IMR-90 (cell line): ENCODE measurements around the gene CLEC3B. TPM values are rescaled to one million over a fixed set of nuclear protein-coding genes. Genes with fewer than 3 reads are reported as not detected.

ENCODE experiments used
- ATAC-seq: fragments of 200-7000 bp; cut with Tn5 transposase; 2 replicates; pipeline ENCODE4 v1.9.1; 2020; ENCODE audit warnings: low read depth, mild to moderate bottlenecking, moderate library complexity
- BruUV-seq: library from RNA; stranded (reverse); fragments of 400-500 nt; replicated peaks from 2 replicates; lab custom pipeline; 2021; lab: Mats Ljungman, UMichigan
- CTCF ChIA-PET: fragments of 300-600 bp; formaldehyde crosslinking; extraction: SDS; loops from one replicate; lab custom pipeline; 2021; ENCODE audit warnings: antibody characterized with exemption; lab: Yijun Ruan, JAX
- POLR2A ChIA-PET: fragments of 300-600 bp; sonication (Branson Sonifier 250); formaldehyde crosslinking; loops from one replicate; lab custom pipeline; 2022; ENCODE audit warnings: antibody characterized with exemption; ENCODE audit not compliant: unreplicated experiment; lab: Charles Lee
- DNase-seq: peaks from one replicate; pipeline ENCODE4 v3.0.0; 2013
- H2AFZ ChIP-seq: replicated peaks from 2 replicates; pipeline ENCODE3; 2013; ENCODE audit warnings: low read length, mild to moderate bottlenecking; ENCODE audit not compliant: poor library complexity
- H2AK5ac ChIP-seq: 2 replicates; pipeline ENCODE4 v1.6.1; 2013; ENCODE audit warnings: low read depth, low read length, inconsistent platforms
- H2AK9ac ChIP-seq: replicated peaks from 2 replicates; pipeline ENCODE3; 2013; ENCODE audit warnings: mild to moderate bottlenecking, low read depth, low read length, moderate library complexity; ENCODE audit not compliant: poor library complexity
- H2BK120ac ChIP-seq: 2 replicates; pipeline ENCODE4 v1.6.1; 2013; ENCODE audit warnings: low read depth, low read length, inconsistent platforms
- H2BK15ac ChIP-seq: 3 replicates; pipeline ENCODE4 v1.6.1; 2013; ENCODE audit warnings: low read depth, low read length, inconsistent platforms
- H2BK20ac ChIP-seq: 2 replicates; pipeline ENCODE4 v1.6.1; 2013; ENCODE audit warnings: low read depth, mild to moderate bottlenecking, inconsistent platforms, low read length, moderate library complexity
- H2BK5ac ChIP-seq: 2 replicates; pipeline ENCODE4 v1.6.1; 2013; ENCODE audit warnings: mild to moderate bottlenecking, low read depth, low read length, inconsistent platforms; ENCODE audit not compliant: poor library complexity, severe bottlenecking
- H3K14ac ChIP-seq: replicated peaks from 2 replicates; pipeline ENCODE4 v1.6.1; 2013; ENCODE audit warnings: low read depth, low read length, inconsistent platforms
- H3K18ac ChIP-seq: 2 replicates; pipeline ENCODE4 v1.6.1; 2013; ENCODE audit warnings: low read depth, low read length, control low read depth
- H3K23ac ChIP-seq: 2 replicates; pipeline ENCODE4 v1.6.1; 2013; ENCODE audit warnings: low read depth, low read length, inconsistent platforms
- H3K27ac ChIP-seq: 2 replicates; pipeline ENCODE4 v1.5.1; 2013; ENCODE audit warnings: mild to moderate bottlenecking, control low read depth, low read length; ENCODE audit not compliant: insufficient read depth
- H3K27me3 ChIP-seq: 2 replicates; pipeline ENCODE4 v1.6.1; 2013; ENCODE audit warnings: low read length; ENCODE audit not compliant: control insufficient read depth, insufficient read depth
- H3K36me3 ChIP-seq: 2 replicates; pipeline ENCODE4 v1.6.1; 2013; ENCODE audit warnings: low read length, mixed read lengths; ENCODE audit not compliant: control insufficient read depth, insufficient read depth
- H3K4ac ChIP-seq: 2 replicates; pipeline ENCODE4 v1.6.1; 2013; ENCODE audit warnings: low read depth, low read length, inconsistent platforms
- H3K4me1 ChIP-seq: 2 replicates; pipeline ENCODE4 v1.6.1; 2013; ENCODE audit warnings: low read length, mixed read lengths; ENCODE audit not compliant: control insufficient read depth, insufficient read depth
- H3K4me2 ChIP-seq: 2 replicates; pipeline ENCODE4 v1.6.1; 2013; ENCODE audit warnings: low read depth, mild to moderate bottlenecking, control low read depth, low read length, moderate library complexity
- H3K4me3 ChIP-seq: 2 replicates; pipeline ENCODE4 v1.5.1; 2013; ENCODE audit warnings: low read depth, mild to moderate bottlenecking, control low read depth, low read length, moderate library complexity; ENCODE audit not compliant: insufficient read depth
- H3K56ac ChIP-seq: 2 replicates; pipeline ENCODE4 v1.6.1; 2013; ENCODE audit warnings: low read length, inconsistent platforms; ENCODE audit not compliant: insufficient read depth; ENCODE audit errors: extremely low read depth
- H3K79me1 ChIP-seq, 2 experiments: 2 replicates each; pipeline ENCODE4 v1.6.1; 2013; ENCODE audit warnings: low read length in 2 of 2, inconsistent platforms in 1 of 2, low read depth in 1 of 2
- H3K9ac ChIP-seq: 2 replicates; pipeline ENCODE4 v1.6.1; 2013; ENCODE audit warnings: low read depth, low read length, control low read depth
- H3K9me1 ChIP-seq: 2 replicates; pipeline ENCODE4 v1.6.1; 2013; ENCODE audit warnings: low read length, inconsistent platforms; ENCODE audit not compliant: insufficient read depth
- H3K9me3 ChIP-seq: 2 replicates; pipeline ENCODE4 v1.6.1; 2013; ENCODE audit warnings: low read length; ENCODE audit not compliant: control insufficient read depth, insufficient read depth
- H4K20me1 ChIP-seq: 2 replicates; pipeline ENCODE4 v1.6.1; 2013; ENCODE audit warnings: low read length, inconsistent platforms; ENCODE audit not compliant: insufficient read depth
- H4K5ac ChIP-seq: 2 replicates; pipeline ENCODE4 v1.6.1; 2013; ENCODE audit warnings: mild to moderate bottlenecking, low read depth, low read length, control low read depth
- H4K8ac ChIP-seq, 2 experiments: 2 replicates each; pipeline ENCODE4 v1.6.1; 2013; ENCODE audit warnings: low read depth in 2 of 2, low read length in 2 of 2, control low read depth in 1 of 2, inconsistent platforms in 1 of 2
- H4K91ac ChIP-seq: 2 replicates; pipeline ENCODE4 v1.6.1; 2013; ENCODE audit warnings: low read depth, low read length, inconsistent platforms; ENCODE audit not compliant: insufficient read depth
- BHLHE40 ChIP-seq: fragments of 150-350 bp; IDR thresholded peaks from 2 replicates; pipeline ENCODE4 v1.6.1; 2016; ENCODE audit warnings: mild to moderate bottlenecking, low read depth, low read length
- CEBPB ChIP-seq: IDR thresholded peaks from 2 replicates; pipeline ENCODE4 v1.6.1; 2012; ENCODE audit warnings: low read depth, low read length, improper control_type of control experiment
- CTCF ChIP-seq: conservative IDR thresholded peaks from 2 replicates; pipeline ENCODE4 v1.5.1; 2012; ENCODE audit warnings: mild to moderate bottlenecking, low read depth, low read length, improper control_type of control experiment
- ELK1 ChIP-seq: fragments of 150-350 bp; IDR thresholded peaks from 2 replicates; pipeline ENCODE4 v1.6.1; 2016; ENCODE audit warnings: low read depth, mild to moderate bottlenecking, low read length, moderate library complexity, borderline replicate concordance
- MAFK ChIP-seq: IDR thresholded peaks from 2 replicates; pipeline ENCODE4 v1.6.1; 2012; ENCODE audit warnings: low read depth, low read length, improper control_type of control experiment
- MAZ ChIP-seq: IDR thresholded peaks from 2 replicates; pipeline ENCODE4 v1.6.1; 2012; ENCODE audit warnings: low read depth, mild to moderate bottlenecking, low read length, improper control_type of control experiment, moderate library complexity, borderline replicate concordance
- MXI1 ChIP-seq: IDR thresholded peaks from 2 replicates; pipeline ENCODE4 v1.6.1; 2012; ENCODE audit warnings: low read depth, mild to moderate bottlenecking, low read length, moderate library complexity, borderline replicate concordance
- NFE2L2 ChIP-seq: fragments of 150-350 bp; IDR thresholded peaks from 2 replicates; pipeline ENCODE4 v1.6.1; 2016; ENCODE audit warnings: low read depth, mild to moderate bottlenecking, low read length
- RAD21 ChIP-seq: IDR thresholded peaks from 2 replicates; pipeline ENCODE4 v1.6.1; 2012; ENCODE audit warnings: low read length, improper control_type of control experiment
- RCOR1 ChIP-seq: IDR thresholded peaks from 2 replicates; pipeline ENCODE4 v1.6.1; 2012; ENCODE audit warnings: mild to moderate bottlenecking, low read length, improper control_type of control experiment; ENCODE audit not compliant: insufficient replicate concordance
- RFX5 ChIP-seq: IDR thresholded peaks from 2 replicates; pipeline ENCODE4 v1.8.0; 2012; ENCODE audit warnings: low read depth, mild to moderate bottlenecking, low read length, moderate library complexity
- WGBS, 2 experiments: methylation state at CpG; one replicate each; pipeline versions ENCODE4 v1.1.5 to v1.1.7; 2013; ENCODE audit warnings: missing lambda C conversion rate in 2 of 2; ENCODE audit not compliant: insufficient read length in 1 of 2; ENCODE audit errors: extremely low coverage in 2 of 2; 5-methylcytosine and 5-hydroxymethylcytosine counted together
- dilution Hi-C: fragments of 300-500 bp; cut with HindIII; formaldehyde crosslinking; loops from one replicate; pipeline ENCODE4 v1.14.3; 2018; ENCODE audit warnings: low sequenced_read_pairs; ENCODE audit not compliant: unreplicated experiment
- in situ Hi-C: fragments of 300-500 bp; cut with MboI; formaldehyde crosslinking; loops from 3 replicates; pipeline ENCODE4 v1.14.3; 2019; ENCODE audit warnings: low sequenced_read_pairs, inconsistent platforms, mixed read lengths
- intact Hi-C: fragments of 100-400 bp; cut with micrococcal nuclease; formaldehyde crosslinking; loops from 2 replicates; pipeline ENCODE4 v1.10.0; 2022
- polyA plus RNA-seq, 3 experiments: library from polyadenylated mRNA; depleted of rRNA; stranded (reverse); fragments of >200 nt; gene quantifications; 2 replicates each; pipeline ENCODE4 v1.2.3, GENCODE V29; 2012; ENCODE audit warnings: low replicate concordance in 1 of 3
- total RNA-seq: library from RNA; depleted of rRNA; stranded (reverse); fragments of >200 nt; gene quantifications from 2 replicates; pipeline ENCODE4 v1.2.3, GENCODE V29; 2012

The CLEC3B gene
- total and polyA plus RNA-seq, 2 of the 4 experiments (the other 2 are of a cell fraction): 3.6 to 13.2 TPM

- Histone ChIP-seq H3K23ac (no peak overlapping the region), H4K8ac (no peak overlapping the region), H3K9ac (no peak overlapping the region), H2AK9ac (no peak overlapping the region), H2BK20ac (no peak overlapping the region), H4K5ac (no peak overlapping the region), H2BK15ac (no peak overlapping the region), H3K4me3 (no peak overlapping the region), H4K91ac (no peak overlapping the region), H3K14ac (no peak overlapping the region), H3K9me1 (peaks cover 8% of the 10 kb centered on the region), H3K18ac (no peak overlapping the region), H2AFZ (no peak overlapping the region), H4K20me1 (peaks cover 55% of the 10 kb centered on the region), H3K9me3 (no peaks in the 10 kb centered on the region), H3K4me1 (peaks cover 4% of the 10 kb centered on the region; the same call in 1 of the 2 replicates), H2BK120ac (no peak overlapping the region), H3K4ac (no peak overlapping the region), H3K27me3 (no peaks in the 10 kb centered on the region), H3K36me3 (no peaks in the 10 kb centered on the region), H2BK5ac (no peak overlapping the region), H3K56ac (no peak overlapping the region), H3K27ac (no peak overlapping the region), H3K79me1 (peaks cover 52 to 70% of the 10 kb centered on the region in 2 experiments), H3K4me2 (no peak overlapping the region), H2AK5ac (no peak overlapping the region)
- DNase-seq (no peak), ATAC-seq (no peak)
- no TSS peak for BruUV-seq
- dilution Hi-C loops: no loop called here
- intact Hi-C loops: no loop called here
- CTCF ChIA-PET: interaction anchor here (1.1 kb wide), 3 partner anchors 10 to 29 kb away, joined by 3 read pairs; no protein-coding TSS in a partner anchor
- POLR2A ChIA-PET: no interaction called here
- WGBS, 2 experiments: no CpG with 5 or more reads among the region's 2 CpGs
- in situ Hi-C loops: no loop called here
- no peak for TF ChIP-seq MAZ
- no peak for TF ChIP-seq MAFK
- no peak for TF ChIP-seq RCOR1
- no peak for TF ChIP-seq ELK1
- no peak for TF ChIP-seq MXI1
- no peak for TF ChIP-seq BHLHE40
- TF ChIP-seq RAD21: no peak
- TF ChIP-seq CTCF: no peak
- TF ChIP-seq CEBPB: no peak
- no peak for TF ChIP-seq RFX5
- no peak for TF ChIP-seq NFE2L2
These were observed 41.8 kb upstream of the CLEC3B start for GRCh38 chr3:44984335-44984734.
